ENCODE measurements around the gene CBLB. TPM values are rescaled to one million over a fixed set of nuclear protein-coding genes. Genes with fewer than 3 reads are reported as not detected.

Gene CBLB
- total RNA-seq, 4 donors from 2014 or later: 154 to 177 (median 169) TPM

- Histone ChIP-seq H3K27ac (no peak overlapping the region), H3K36me3 (peaks cover 0 to 45% (median 0%) of the 10 kb centered on the region in 3 donors), H3K4me3 (no peak overlapping the region), H3K27me3 (no peaks in the 10 kb centered on the region), H3K4me1 (no peaks in the 10 kb centered on the region), H3K9me3 (no peaks in the 10 kb centered on the region)
- DNase-seq (ENCODE audit: low spot score in 2 of 2): no peak
- WGBS, 2 donors: 95 to 96% methylated on average over 2 of the region's 2 CpGs
- TF ChIP-seq, protein P1, sequence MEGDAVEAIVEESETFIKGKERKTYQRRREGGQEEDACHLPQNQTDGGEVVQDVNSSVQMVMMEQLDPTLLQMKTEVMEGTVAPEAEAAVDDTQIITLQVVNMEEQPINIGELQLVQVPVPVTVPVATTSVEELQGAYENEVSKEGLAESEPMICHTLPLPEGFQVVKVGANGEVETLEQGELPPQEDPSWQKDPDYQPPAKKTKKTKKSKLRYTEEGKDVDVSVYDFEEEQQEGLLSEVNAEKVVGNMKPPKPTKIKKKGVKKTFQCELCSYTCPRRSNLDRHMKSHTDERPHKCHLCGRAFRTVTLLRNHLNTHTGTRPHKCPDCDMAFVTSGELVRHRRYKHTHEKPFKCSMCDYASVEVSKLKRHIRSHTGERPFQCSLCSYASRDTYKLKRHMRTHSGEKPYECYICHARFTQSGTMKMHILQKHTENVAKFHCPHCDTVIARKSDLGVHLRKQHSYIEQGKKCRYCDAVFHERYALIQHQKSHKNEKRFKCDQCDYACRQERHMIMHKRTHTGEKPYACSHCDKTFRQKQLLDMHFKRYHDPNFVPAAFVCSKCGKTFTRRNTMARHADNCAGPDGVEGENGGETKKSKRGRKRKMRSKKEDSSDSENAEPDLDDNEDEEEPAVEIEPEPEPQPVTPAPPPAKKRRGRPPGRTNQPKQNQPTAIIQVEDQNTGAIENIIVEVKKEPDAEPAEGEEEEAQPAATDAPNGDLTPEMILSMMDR (IDR thresholded peaks at IDR 0.05): no peak
- TF ChIP-seq EP300 (IDR thresholded peaks at IDR 0.05): no peak
- TF ChIP-seq POLR2A (IDR thresholded peaks at IDR 0.05): no peak
Observed at GRCh38 chr3:105707009-105707408, 161.8 kb downstream of the CBLB start.

GRCh38 chr3:105704726-105705410, 163.9 kb downstream of the CBLB start:
- TF ChIP-seq, protein P1 (IDR thresholded peaks at IDR 0.05): no peak
- no peak for TF ChIP-seq POLR2A (IDR thresholded peaks at IDR 0.05)
- TF ChIP-seq EP300 (IDR thresholded peaks at IDR 0.05): no peak
- H3K9me3 ChIP-seq: no peaks in the 10 kb centered on the region
- 91 to 92% methylated on average over 4 of the region's 4 CpGs for WGBS, 2 donors
- DNase-seq (ENCODE audit: low spot score in 2 of 2): no peak
- H3K27ac ChIP-seq: no peak overlapping the region
- H3K4me3 ChIP-seq: no peak overlapping the region
- no peaks in the 10 kb centered on the region for H3K4me1 ChIP-seq
- no peaks in the 10 kb centered on the region for H3K27me3 ChIP-seq
- H3K36me3 ChIP-seq: peaks cover 0 to 51% (median 0%) of the 10 kb centered on the region in 3 donors

GRCh38 chr3:105700575-105700974, 168.2 kb downstream of the CBLB start:
- no peak overlapping the region for H3K4me3 ChIP-seq
- no peak overlapping the region for H3K27ac ChIP-seq
- 100% methylated on average over 1 of the region's 1 CpG for WGBS, 2 donors
- no peaks in the 10 kb centered on the region for H3K27me3 ChIP-seq
- H3K4me1 ChIP-seq: no peaks in the 10 kb centered on the region
- DNase-seq (ENCODE audit: low spot score in 2 of 2): no peak
- TF ChIP-seq POLR2A (IDR thresholded peaks at IDR 0.05): no peak
- no peak for TF ChIP-seq EP300 (IDR thresholded peaks at IDR 0.05)
- TF ChIP-seq, protein P1 (IDR thresholded peaks at IDR 0.05): no peak
- H3K9me3 ChIP-seq: no peaks in the 10 kb centered on the region
- H3K36me3 ChIP-seq: peaks cover 0 to 38% (median 0%) of the 10 kb centered on the region in 3 donors

DNA sequence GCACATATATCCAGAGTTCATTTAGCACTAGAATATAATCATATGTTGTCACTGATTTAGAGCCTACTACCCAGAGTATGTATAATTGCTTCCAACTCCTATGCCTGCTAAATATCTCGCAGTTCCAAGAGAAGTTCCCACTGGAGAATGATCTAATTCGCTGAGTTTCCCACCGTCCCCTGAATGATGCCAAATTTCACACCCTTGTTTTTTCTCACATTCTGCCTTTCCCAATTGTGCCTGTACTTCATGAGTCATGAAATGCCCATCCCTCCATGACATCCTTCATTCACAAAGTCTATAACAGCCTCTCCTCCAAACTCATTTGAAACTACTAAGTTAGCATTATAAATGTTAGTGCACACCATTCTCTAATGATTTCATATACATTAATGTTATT, 177.2 kb downstream of the CBLB start:
- peak in 1 of 2 donors; percentile 56 for TF ChIP-seq EP300 (IDR thresholded peaks at IDR 0.05)
- TF ChIP-seq, protein P1 (IDR thresholded peaks at IDR 0.05): no peak
- peaks cover 0 to 12% (median 0%) of the 10 kb centered on the region in 3 donors for H3K36me3 ChIP-seq
- 58 to 59% methylated on average over 3 of the region's 3 CpGs for WGBS, 2 donors
- no peak for DNase-seq (ENCODE audit: low spot score in 2 of 2)
- H3K27ac ChIP-seq: peak overlapping the region in 2 of 4 donors; percentile 43 to 47
- H3K9me3 ChIP-seq: no peaks in the 10 kb centered on the region
- no peaks in the 10 kb centered on the region for H3K27me3 ChIP-seq
- no peak overlapping the region for H3K4me3 ChIP-seq
- peaks cover 0 to 33% (median 0%) of the 10 kb centered on the region in 4 donors for H3K4me1 ChIP-seq

- TF ChIP-seq, protein P1 (IDR thresholded peaks at IDR 0.05): no peak
- Histone ChIP-seq H3K4me1 (peaks cover 0 to 36% (median 0%) of the 10 kb centered on the region in 4 donors), H3K27me3 (no peaks in the 10 kb centered on the region), H3K4me3 (no peak overlapping the region), H3K27ac (peak overlapping the region in 1 of 4 donors; percentile 43), H3K36me3 (peaks cover 0 to 12% (median 0%) of the 10 kb centered on the region in 3 donors), H3K9me3 (no peaks in the 10 kb centered on the region)
- DNase-seq (ENCODE audit: low spot score in 2 of 2): no peak
Observed at GRCh38 chr3:105691053-105691452, 177.8 kb downstream of the CBLB start.

Measured in tibial nerve (tissue), 4 donors.